GM23338 (cell line): Measurements from ENCODE around the gene TSTD2. TPM values are rescaled to one million over a fixed set of nuclear protein-coding genes. Genes with fewer than 3 reads are reported as not detected.

Experiments
- ATAC-seq: fragments of 200-7000 bp; cut with Tn5 transposase; 3 replicates; pipeline ENCODE4 v1.9.1; 2020
- DNase-seq: peaks from one replicate; pipeline ENCODE4 v3.0.0-alpha.2; 2015; ENCODE audit warnings: low spot score
- H2AFZ ChIP-seq: fragments of 200-600 bp; sonication (generic); 2 replicates; pipeline ENCODE4 v1.8.0; 2016; ENCODE audit warnings: antibody characterized with exemption, mild to moderate bottlenecking, moderate library complexity
- H3F3A ChIP-seq: fragments of 200-600 bp; sonication (generic); replicated peaks from 2 replicates; pipeline ENCODE4 v1.8.0; 2017; ENCODE audit warnings: antibody characterized with exemption, mixed run types, low read depth
- H3K27ac ChIP-seq: fragments of 200-600 bp; sonication (generic); 2 replicates; pipeline ENCODE4 v1.6.1; 2016; ENCODE audit warnings: low read depth
- H3K27me3 ChIP-seq: fragments of 200-600 bp; sonication (generic); 2 replicates; pipeline ENCODE4 v1.8.0; 2016; ENCODE audit warnings: mild to moderate bottlenecking, mixed run types, moderate library complexity; ENCODE audit not compliant: insufficient read depth
- H3K36me3 ChIP-seq: fragments of 200-600 bp; sonication (generic); 2 replicates; pipeline ENCODE4 v1.8.0; 2016; ENCODE audit warnings: mild to moderate bottlenecking; ENCODE audit not compliant: insufficient read depth
- H3K4me1 ChIP-seq: fragments of 200-600 bp; sonication (generic); 2 replicates; pipeline ENCODE4 v1.8.0; 2016; ENCODE audit warnings: mild to moderate bottlenecking, moderate library complexity; ENCODE audit not compliant: insufficient read depth
- H3K4me2 ChIP-seq: fragments of 200-600 bp; sonication (generic); 2 replicates; pipeline ENCODE4 v1.7.1; 2017; ENCODE audit warnings: mixed run types
- H3K4me3 ChIP-seq: fragments of 200-600 bp; sonication (generic); 2 replicates; pipeline ENCODE4 v1.6.1; 2016; ENCODE audit warnings: mixed run types
- H3K79me2 ChIP-seq: fragments of 200-600 bp; sonication (generic); replicated peaks from 2 replicates; pipeline ENCODE4 v1.8.0; 2017; ENCODE audit warnings: mild to moderate bottlenecking; ENCODE audit not compliant: insufficient read depth
- H3K9me2 ChIP-seq: fragments of 200-600 bp; sonication (generic); 2 replicates; pipeline ENCODE4 v1.8.0; 2017; ENCODE audit not compliant: insufficient read depth
- H4K20me1 ChIP-seq: fragments of 200-600 bp; sonication (generic); replicated peaks from 2 replicates; pipeline ENCODE4 v1.8.0; 2017; ENCODE audit warnings: mild to moderate bottlenecking; ENCODE audit not compliant: insufficient read depth
- H3K27ac Mint-ChIP-seq: 2 replicates; pipeline ENCODE4 v1.8.0; 2020; ENCODE audit warnings: inconsistent platforms, mild to moderate bottlenecking, moderate library complexity, mixed read lengths
- H3K27me3 Mint-ChIP-seq: 3 replicates; pipeline ENCODE4 v1.8.0; 2022; ENCODE audit warnings: low read depth, mild to moderate bottlenecking, moderate library complexity, mixed read lengths, inconsistent platforms; ENCODE audit not compliant: insufficient read depth, poor library complexity
- H3K36me3 Mint-ChIP-seq: 3 replicates; pipeline ENCODE4 v1.8.0; 2021; ENCODE audit warnings: low read depth, mild to moderate bottlenecking, inconsistent platforms, moderate library complexity, mixed read lengths
- H3K4me1 Mint-ChIP-seq: 3 replicates; pipeline ENCODE4 v1.8.0; 2020; ENCODE audit warnings: mild to moderate bottlenecking, inconsistent platforms, mixed read lengths
- H3K4me3 Mint-ChIP-seq: 3 replicates; pipeline ENCODE4 v1.8.0; 2021; ENCODE audit warnings: moderate library complexity, mild to moderate bottlenecking, inconsistent platforms, mixed read lengths
- H3K9me3 Mint-ChIP-seq: 3 replicates; pipeline ENCODE4 v1.8.0; 2020; ENCODE audit warnings: moderate library complexity, mild to moderate bottlenecking, inconsistent platforms, mixed read lengths
- CREB1 ChIP-seq: fragments of 250-450 bp; sonication (Bioruptor Pico); IDR thresholded peaks from 2 replicates; pipeline ENCODE4 v1.5.0; 2020; ENCODE audit warnings: low read depth, mild to moderate bottlenecking, moderate library complexity
- ETS1 ChIP-seq: IDR thresholded peaks from 2 replicates; pipeline ENCODE4 v1.6.1; 2016; ENCODE audit warnings: antibody characterized with exemption
- JUNB ChIP-seq: IDR thresholded peaks from one replicate; pipeline ENCODE4 v1.6.1; 2016; ENCODE audit warnings: antibody characterized with exemption; ENCODE audit not compliant: unreplicated experiment
- NANOG ChIP-seq: IDR thresholded peaks from 2 replicates; pipeline ENCODE4 v1.6.1; 2016; ENCODE audit warnings: antibody characterized with exemption, borderline replicate concordance
- POLR2AphosphoS5 ChIP-seq: IDR thresholded peaks from 2 replicates; pipeline ENCODE4 v1.6.1; 2016; ENCODE audit warnings: antibody characterized with exemption, low read depth
- STAT1 ChIP-seq: IDR thresholded peaks from one replicate; pipeline ENCODE4 v1.6.1; 2016; ENCODE audit warnings: antibody characterized with exemption; ENCODE audit not compliant: unreplicated experiment
- ZNF114 ChIP-seq: fragments of 250-450 bp; sonication (Bioruptor Pico); IDR thresholded peaks from 2 replicates; pipeline ENCODE4 v1.5.0; 2020; ENCODE audit warnings: mild to moderate bottlenecking, moderate library complexity
- ZNF331 ChIP-seq: fragments of 250-450 bp; sonication (Bioruptor Pico); IDR thresholded peaks from 2 replicates; pipeline ENCODE4 v1.5.0; 2020; ENCODE audit warnings: low read depth, mild to moderate bottlenecking, moderate library complexity
- polyA plus RNA-seq: library from polyadenylated mRNA; unstranded; fragments of >200 nt; fragmentation: Nextera tagmentation; extraction: Ambion mirVana; gene quantifications from 2 replicates; pipeline ENCODE4 v1.2.1, GENCODE V29; 2016
- total RNA-seq: library from RNA; depleted of rRNA; stranded (reverse); fragments of >200 nt; shearing (Covaris generic); gene quantifications from 2 replicates; pipeline ENCODE4 v1.2.3, GENCODE V29; 2014
- TF ChIP-seq, protein P1 (sequence below), 2 experiments: fragments of 200-600 bp in 1 of 2; sonication (generic) in 1 of 2; conservative IDR thresholded peaks; 2 replicates each; pipeline versions ENCODE4 v1.5.1 to v1.6.1; 2016 to 2017; ENCODE audit warnings: antibody characterized with exemption in 2 of 2, low read depth in 2 of 2, mild to moderate bottlenecking in 2 of 2, moderate library complexity in 1 of 2
- TF ChIP-seq, protein P2 (sequence below): IDR thresholded peaks from one replicate; pipeline ENCODE4 v1.6.1; 2018; ENCODE audit warnings: antibody characterized with exemption; ENCODE audit not compliant: unreplicated experiment

TSTD2 gene
- total and polyA plus RNA-seq, 2 experiments from 2014 or later: 8.5 to 21.8 TPM

GRCh38 chr9:97598461-97599288, 34.5 kb downstream of the TSTD2 start:
- 0 out of 2 replicates have a peak, but pooled peaks cover 3% of the 10 kb centered on the region for H4K20me1 ChIP-seq
- H2AFZ ChIP-seq: no peak overlapping the region
- no peak overlapping the region; the same call in 1 of the 2 replicates for H3K4me2 ChIP-seq
- TF ChIP-seq ZNF114: no peak
- TF ChIP-seq, protein P1, sequence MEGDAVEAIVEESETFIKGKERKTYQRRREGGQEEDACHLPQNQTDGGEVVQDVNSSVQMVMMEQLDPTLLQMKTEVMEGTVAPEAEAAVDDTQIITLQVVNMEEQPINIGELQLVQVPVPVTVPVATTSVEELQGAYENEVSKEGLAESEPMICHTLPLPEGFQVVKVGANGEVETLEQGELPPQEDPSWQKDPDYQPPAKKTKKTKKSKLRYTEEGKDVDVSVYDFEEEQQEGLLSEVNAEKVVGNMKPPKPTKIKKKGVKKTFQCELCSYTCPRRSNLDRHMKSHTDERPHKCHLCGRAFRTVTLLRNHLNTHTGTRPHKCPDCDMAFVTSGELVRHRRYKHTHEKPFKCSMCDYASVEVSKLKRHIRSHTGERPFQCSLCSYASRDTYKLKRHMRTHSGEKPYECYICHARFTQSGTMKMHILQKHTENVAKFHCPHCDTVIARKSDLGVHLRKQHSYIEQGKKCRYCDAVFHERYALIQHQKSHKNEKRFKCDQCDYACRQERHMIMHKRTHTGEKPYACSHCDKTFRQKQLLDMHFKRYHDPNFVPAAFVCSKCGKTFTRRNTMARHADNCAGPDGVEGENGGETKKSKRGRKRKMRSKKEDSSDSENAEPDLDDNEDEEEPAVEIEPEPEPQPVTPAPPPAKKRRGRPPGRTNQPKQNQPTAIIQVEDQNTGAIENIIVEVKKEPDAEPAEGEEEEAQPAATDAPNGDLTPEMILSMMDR (conservative IDR thresholded peaks at IDR 0.05; ENCODE audit: low read depth in 2 of 2): peak; percentile 81 to 89
- no peak for TF ChIP-seq POLR2AphosphoS5
- no peak overlapping the region for H3K27ac ChIP-seq
- no peak overlapping the region for H3K4me3 ChIP-seq
- H3K9me2 ChIP-seq: no peaks in the 10 kb centered on the region
- no peaks in the 10 kb centered on the region for H3K79me2 ChIP-seq
- Mint-ChIP-seq H3K4me1 (peaks cover 6% of the 10 kb centered on the region), H3K27me3 (no peaks in the 10 kb centered on the region), H3K4me3 (no peak overlapping the region), H3K36me3 (peaks cover 29% of the 10 kb centered on the region), H3K9me3 (no peaks in the 10 kb centered on the region), H3K27ac (no peak overlapping the region)
- no peaks in the 10 kb centered on the region for H3K4me1 ChIP-seq
- H3K27me3 ChIP-seq: no peaks in the 10 kb centered on the region
- ATAC-seq: peak; percentile 93
- no peaks in the 10 kb centered on the region; the same call in 1 of the 2 replicates for H3K36me3 ChIP-seq
- H3F3A ChIP-seq: no peaks in the 10 kb centered on the region
- DNase-seq: peak; percentile 93

- no peaks in the 10 kb centered on the region for H3K27me3 ChIP-seq
- no peak overlapping the region for H3K27ac ChIP-seq
- no peaks in the 10 kb centered on the region for H3K9me3 Mint-ChIP-seq
- H4K20me1 ChIP-seq: no peaks in the 10 kb centered on the region
- no peak overlapping the region for H3K4me3 Mint-ChIP-seq
- no peak for TF ChIP-seq NANOG
- TF ChIP-seq, protein P2, sequence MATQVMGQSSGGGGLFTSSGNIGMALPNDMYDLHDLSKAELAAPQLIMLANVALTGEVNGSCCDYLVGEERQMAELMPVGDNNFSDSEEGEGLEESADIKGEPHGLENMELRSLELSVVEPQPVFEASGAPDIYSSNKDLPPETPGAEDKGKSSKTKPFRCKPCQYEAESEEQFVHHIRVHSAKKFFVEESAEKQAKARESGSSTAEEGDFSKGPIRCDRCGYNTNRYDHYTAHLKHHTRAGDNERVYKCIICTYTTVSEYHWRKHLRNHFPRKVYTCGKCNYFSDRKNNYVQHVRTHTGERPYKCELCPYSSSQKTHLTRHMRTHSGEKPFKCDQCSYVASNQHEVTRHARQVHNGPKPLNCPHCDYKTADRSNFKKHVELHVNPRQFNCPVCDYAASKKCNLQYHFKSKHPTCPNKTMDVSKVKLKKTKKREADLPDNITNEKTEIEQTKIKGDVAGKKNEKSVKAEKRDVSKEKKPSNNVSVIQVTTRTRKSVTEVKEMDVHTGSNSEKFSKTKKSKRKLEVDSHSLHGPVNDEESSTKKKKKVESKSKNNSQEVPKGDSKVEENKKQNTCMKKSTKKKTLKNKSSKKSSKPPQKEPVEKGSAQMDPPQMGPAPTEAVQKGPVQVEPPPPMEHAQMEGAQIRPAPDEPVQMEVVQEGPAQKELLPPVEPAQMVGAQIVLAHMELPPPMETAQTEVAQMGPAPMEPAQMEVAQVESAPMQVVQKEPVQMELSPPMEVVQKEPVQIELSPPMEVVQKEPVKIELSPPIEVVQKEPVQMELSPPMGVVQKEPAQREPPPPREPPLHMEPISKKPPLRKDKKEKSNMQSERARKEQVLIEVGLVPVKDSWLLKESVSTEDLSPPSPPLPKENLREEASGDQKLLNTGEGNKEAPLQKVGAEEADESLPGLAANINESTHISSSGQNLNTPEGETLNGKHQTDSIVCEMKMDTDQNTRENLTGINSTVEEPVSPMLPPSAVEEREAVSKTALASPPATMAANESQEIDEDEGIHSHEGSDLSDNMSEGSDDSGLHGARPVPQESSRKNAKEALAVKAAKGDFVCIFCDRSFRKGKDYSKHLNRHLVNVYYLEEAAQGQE: no peak
- no peak for TF ChIP-seq CREB1 (CRISPR knock-in tag)
- TF ChIP-seq STAT1: no peak
- no peak for TF ChIP-seq ETS1
- TF ChIP-seq ZNF331 (CRISPR knock-in tag): no peak
- no peak for TF ChIP-seq JUNB
- no peak for TF ChIP-seq POLR2AphosphoS5
- no peak for TF ChIP-seq ZNF114
- H2AFZ ChIP-seq: no peak overlapping the region
- no peak overlapping the region for H3K4me2 ChIP-seq
- no peaks in the 10 kb centered on the region for H3K9me2 ChIP-seq
- peaks cover 8% of the 10 kb centered on the region for H3K4me1 Mint-ChIP-seq
- H3K4me3 ChIP-seq: no peak overlapping the region
- no peaks in the 10 kb centered on the region for H3K4me1 ChIP-seq
- H3K27ac Mint-ChIP-seq: no peak overlapping the region
- H3K27me3 Mint-ChIP-seq: no peaks in the 10 kb centered on the region
- DNase-seq: no peak
- H3F3A ChIP-seq: no peaks in the 10 kb centered on the region
- H3K79me2 ChIP-seq: no peaks in the 10 kb centered on the region
- no peak for ATAC-seq
- H3K36me3 ChIP-seq: no peaks in the 10 kb centered on the region
- peaks cover 17% of the 10 kb centered on the region; the same call in 2 of the 3 replicates for H3K36me3 Mint-ChIP-seq
Measured at GRCh38 chr9:97596906-97597305, 36.3 kb downstream of the TSTD2 start.
